Measurements from ENCODE around the gene TTC4.

TTC4 gene

GRCh38 chr1:54715493-54716298 is at the start of gene TTC4:
TTC4 (plus strand) TSS chr1:54715861; CDS start chr1:54715909, 48 bp downstream.
- DNase-seq = peak; percentile 75

GRCh38 chr1:54666333-54666732 is 49.3 kb upstream of the TTC4 start:
- no peak for DNase-seq

GRCh38 chr1:54667797-54668196 is 47.9 kb upstream of the TTC4 start:
- DNase-seq = no peak

- DNase-seq = no peak
These were observed 47.1 kb upstream of the TTC4 start for GRCh38 chr1:54668567-54668966.

- peak; percentile 10 for DNase-seq
These were observed 43.6 kb upstream of the TTC4 start for GRCh38 chr1:54671985-54672608.

GRCh38 chr1:54678776-54679643 is 36.7 kb upstream of the TTC4 start:
- no peak for DNase-seq

- no peak for DNase-seq
These were observed 36.0 kb upstream of the TTC4 start for GRCh38 chr1:54679706-54680105.

- no peak for DNase-seq
These were observed 35.3 kb upstream of the TTC4 start for GRCh38 chr1:54680387-54680786.

- DNase-seq = no peak
These were observed 34.3 kb upstream of the TTC4 start for GRCh38 chr1:54681358-54681757.

GRCh38 chr1:54683453-54683852 is 32.2 kb upstream of the TTC4 start:
- DNase-seq = no peak

- DNase-seq = no peak
These were observed 30.2 kb upstream of the TTC4 start for GRCh38 chr1:54685335-54685905.

GRCh38 chr1:54686155-54686554 is 29.5 kb upstream of the TTC4 start:
- DNase-seq = no peak

GRCh38 chr1:54694771-54695170 is 20.9 kb upstream of the TTC4 start:
- DNase-seq = no peak

- no peak for DNase-seq
These were observed 20.4 kb upstream of the TTC4 start for GRCh38 chr1:54695221-54695620.

GRCh38 chr1:54695764-54696163 is 19.9 kb upstream of the TTC4 start:
- no peak for DNase-seq

GRCh38 chr1:54696262-54696661 is 19.4 kb upstream of the TTC4 start:
- no peak for DNase-seq

- no peak for DNase-seq
These were observed 17.8 kb upstream of the TTC4 start for GRCh38 chr1:54697896-54698295.

- no peak for DNase-seq
These were observed 17.3 kb upstream of the TTC4 start for GRCh38 chr1:54698346-54698745.

GRCh38 chr1:54699936-54700525 is 15.6 kb upstream of the TTC4 start:
- no peak for DNase-seq

- no peak for DNase-seq
These were observed 14.6 kb upstream of the TTC4 start for GRCh38 chr1:54701066-54701465.

- DNase-seq = no peak
These were observed 13.7 kb upstream of the TTC4 start for GRCh38 chr1:54701996-54702395.

GRCh38 chr1:54703471-54703870 is 12.2 kb upstream of the TTC4 start:
- DNase-seq = no peak

GRCh38 chr1:54705153-54705552 is 10.5 kb upstream of the TTC4 start:
- no peak for DNase-seq

Measured in NCI-H446 treated with DMSO at 0.1 percent for 48 hours (cell line).